ENCODE results near the gene RNASEH2B.

GRCh38 chr13:50914848-50915247 lies 5.3 kb downstream of the RNASEH2B start:
- TF ChIP-seq RAD21 (IDR thresholded peaks at IDR 0.05 in 1 of 2, conservative IDR thresholded peaks at IDR 0.05 in 1 of 2; ENCODE audit: low read depth in 2 of 2, low read length in 2 of 2) (no peak), MAX (IDR thresholded peaks at IDR 0.05) (no peak), GABPA (IDR thresholded peaks at IDR 0.05; ENCODE audit: borderline replicate concordance, insufficient read depth, low read length) (no peak), ATF2 (IDR thresholded peaks at IDR 0.05; ENCODE audit: low read length) (no peak), SUZ12 (IDR thresholded peaks at IDR 0.05; ENCODE audit: low read length) (no peak), ZNF274 (IDR thresholded peaks at IDR 0.05; ENCODE audit: borderline replicate concordance, extremely low read depth, low read length) (no peak)
- TF ChIP-seq, protein P1, sequence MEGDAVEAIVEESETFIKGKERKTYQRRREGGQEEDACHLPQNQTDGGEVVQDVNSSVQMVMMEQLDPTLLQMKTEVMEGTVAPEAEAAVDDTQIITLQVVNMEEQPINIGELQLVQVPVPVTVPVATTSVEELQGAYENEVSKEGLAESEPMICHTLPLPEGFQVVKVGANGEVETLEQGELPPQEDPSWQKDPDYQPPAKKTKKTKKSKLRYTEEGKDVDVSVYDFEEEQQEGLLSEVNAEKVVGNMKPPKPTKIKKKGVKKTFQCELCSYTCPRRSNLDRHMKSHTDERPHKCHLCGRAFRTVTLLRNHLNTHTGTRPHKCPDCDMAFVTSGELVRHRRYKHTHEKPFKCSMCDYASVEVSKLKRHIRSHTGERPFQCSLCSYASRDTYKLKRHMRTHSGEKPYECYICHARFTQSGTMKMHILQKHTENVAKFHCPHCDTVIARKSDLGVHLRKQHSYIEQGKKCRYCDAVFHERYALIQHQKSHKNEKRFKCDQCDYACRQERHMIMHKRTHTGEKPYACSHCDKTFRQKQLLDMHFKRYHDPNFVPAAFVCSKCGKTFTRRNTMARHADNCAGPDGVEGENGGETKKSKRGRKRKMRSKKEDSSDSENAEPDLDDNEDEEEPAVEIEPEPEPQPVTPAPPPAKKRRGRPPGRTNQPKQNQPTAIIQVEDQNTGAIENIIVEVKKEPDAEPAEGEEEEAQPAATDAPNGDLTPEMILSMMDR (IDR thresholded peaks at IDR 0.05; ENCODE audit: control extremely low read depth in 1 of 3, insufficient read depth in 1 of 3, low read depth in 1 of 3, low read length in 3 of 3) = no peak

All from H1 (cell line).